B cell (primary cell): ENCODE results near the gene TMEM254. TPM values are rescaled to one million over a fixed set of nuclear protein-coding genes. Genes with fewer than 3 reads are reported as not detected.

Experiments
- polyA plus RNA-seq: library from polyadenylated mRNA; depleted of rRNA; stranded (reverse); fragments of >200 nt; gene quantifications from 2 replicates; pipeline ENCODE4 v1.2.3, GENCODE V29; 2012
- total RNA-seq, 2 donors: library from RNA; stranded (reverse); fragments of 120-200 nt in 1 of 2; gene quantifications; 1 replicate in 1 of 2; 2 replicates in 1 of 2; pipeline versions ENCODE4 v1.2.3 to v1.2.4, GENCODE V29; 2013 to 2022

The TMEM254 gene
- total and polyA plus RNA-seq, 2 donors (not counting 1 experiment from before 2014, with no cell fraction given) = 9.8 to 13.1 TPM

Other genes with a start within 250 kb of the TMEM254 start
- 0.59 TPM in 1 of 2 replicates, not detected in the other for gene SFTPD, start 129.6 kb upstream of the TMEM254 start, total RNA-seq
- 0.24 and 0.55 TPM in 2 replicates for gene SFTPD, start 129.6 kb upstream of the TMEM254 start, polyA plus RNA-seq
- gene PLAC9, start 54.1 kb downstream of the TMEM254 start, total RNA-seq = not detected in 2 replicates
- not detected in 2 replicates for gene PLAC9, start 54.1 kb downstream of the TMEM254 start, polyA plus RNA-seq
- gene ANXA11, start 126.9 kb downstream of the TMEM254 start, total RNA-seq = 156 and 177 TPM in 2 replicates
- gene ANXA11, start 126.9 kb downstream of the TMEM254 start, polyA plus RNA-seq = 78.1 and 88.3 TPM in 2 replicates
- not detected in 2 replicates for gene MAT1A, start 211.0 kb downstream of the TMEM254 start, total RNA-seq
- gene MAT1A, start 211.0 kb downstream of the TMEM254 start, polyA plus RNA-seq = not detected in 2 replicates